Measurements from ENCODE around the gene XPO5. TPM values are rescaled to one million over a fixed set of nuclear protein-coding genes. Genes with fewer than 3 reads are reported as not detected.

XPO5 gene
- total and polyA plus RNA-seq, 2 experiments from 2014 or later: 28.5 to 95.2 TPM

DNA sequence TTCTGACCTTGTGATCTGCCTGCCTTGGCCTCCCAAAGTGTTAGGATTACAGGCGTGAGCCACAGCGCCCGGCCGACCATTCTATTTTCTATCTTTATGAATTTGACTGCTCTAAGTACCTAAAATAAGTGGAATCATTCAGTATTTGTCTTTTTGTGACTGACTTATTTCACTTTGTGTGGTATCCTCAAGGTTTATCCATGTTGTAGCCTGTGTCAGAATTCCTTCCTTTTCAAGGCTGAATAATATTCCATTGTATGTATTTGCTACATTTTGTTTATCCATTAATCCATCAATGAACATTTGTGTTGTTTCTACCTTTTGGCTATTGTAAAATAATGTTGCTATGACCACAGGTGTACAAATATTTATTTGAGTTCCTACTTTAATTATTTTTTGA is 103.3 kb downstream of the XPO5 start:
- H3F3A ChIP-seq (replicated peaks; ENCODE audit: low read depth): no peaks in the 10 kb centered on the region
- Mint-ChIP-seq H3K4me1 (peaks cover 11% of the 10 kb centered on the region), H3K9me3 (no peaks in the 10 kb centered on the region), H3K27me3 (ENCODE audit: insufficient read depth, low read depth, poor library complexity) (peaks cover 8% of the 10 kb centered on the region), H3K27ac (no peak overlapping the region), H3K36me3 (ENCODE audit: low read depth) (no peaks in the 10 kb centered on the region; the same call in 2 of the 3 replicates), H3K4me3 (no peak overlapping the region)
- H4K20me1 ChIP-seq (replicated peaks; ENCODE audit: insufficient read depth): no peaks in the 10 kb centered on the region
- peaks cover 6% of the 10 kb centered on the region; the same call in 1 of the 2 replicates for H3K4me1 ChIP-seq (ENCODE audit: insufficient read depth)
- H3K27me3 ChIP-seq (ENCODE audit: insufficient read depth): no peaks in the 10 kb centered on the region
- DNase-seq (ENCODE audit: low spot score) (no peak), ATAC-seq (no peak)
- H3K27ac ChIP-seq (ENCODE audit: low read depth): no peak overlapping the region
- no peak overlapping the region for H3K4me3 ChIP-seq
- TF ChIP-seq, protein P1, sequence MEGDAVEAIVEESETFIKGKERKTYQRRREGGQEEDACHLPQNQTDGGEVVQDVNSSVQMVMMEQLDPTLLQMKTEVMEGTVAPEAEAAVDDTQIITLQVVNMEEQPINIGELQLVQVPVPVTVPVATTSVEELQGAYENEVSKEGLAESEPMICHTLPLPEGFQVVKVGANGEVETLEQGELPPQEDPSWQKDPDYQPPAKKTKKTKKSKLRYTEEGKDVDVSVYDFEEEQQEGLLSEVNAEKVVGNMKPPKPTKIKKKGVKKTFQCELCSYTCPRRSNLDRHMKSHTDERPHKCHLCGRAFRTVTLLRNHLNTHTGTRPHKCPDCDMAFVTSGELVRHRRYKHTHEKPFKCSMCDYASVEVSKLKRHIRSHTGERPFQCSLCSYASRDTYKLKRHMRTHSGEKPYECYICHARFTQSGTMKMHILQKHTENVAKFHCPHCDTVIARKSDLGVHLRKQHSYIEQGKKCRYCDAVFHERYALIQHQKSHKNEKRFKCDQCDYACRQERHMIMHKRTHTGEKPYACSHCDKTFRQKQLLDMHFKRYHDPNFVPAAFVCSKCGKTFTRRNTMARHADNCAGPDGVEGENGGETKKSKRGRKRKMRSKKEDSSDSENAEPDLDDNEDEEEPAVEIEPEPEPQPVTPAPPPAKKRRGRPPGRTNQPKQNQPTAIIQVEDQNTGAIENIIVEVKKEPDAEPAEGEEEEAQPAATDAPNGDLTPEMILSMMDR (conservative IDR thresholded peaks at IDR 0.05; ENCODE audit: low read depth in 2 of 2): no peak
- TF ChIP-seq EZH2phosphoT487 (IDR thresholded peaks at IDR 0.05; ENCODE audit: unreplicated experiment) (no peak), ZNF331 (CRISPR knock-in tag; IDR thresholded peaks at IDR 0.05; ENCODE audit: low read depth) (no peak), STAT1 (IDR thresholded peaks at IDR 0.05; ENCODE audit: unreplicated experiment) (no peak), ZNF114 (CRISPR knock-in tag; IDR thresholded peaks at IDR 0.05) (no peak), NANOG (IDR thresholded peaks at IDR 0.05; ENCODE audit: borderline replicate concordance) (no peak), JUNB (IDR thresholded peaks at IDR 0.05; ENCODE audit: unreplicated experiment) (no peak), CREB1 (CRISPR knock-in tag; IDR thresholded peaks at IDR 0.05; ENCODE audit: low read depth) (no peak), POLR2AphosphoS5 (IDR thresholded peaks at IDR 0.05; ENCODE audit: low read depth) (no peak), EZH2 (IDR thresholded peaks at IDR 0.05; ENCODE audit: low read depth, unreplicated experiment) (no peak)
- TF ChIP-seq, protein P2, sequence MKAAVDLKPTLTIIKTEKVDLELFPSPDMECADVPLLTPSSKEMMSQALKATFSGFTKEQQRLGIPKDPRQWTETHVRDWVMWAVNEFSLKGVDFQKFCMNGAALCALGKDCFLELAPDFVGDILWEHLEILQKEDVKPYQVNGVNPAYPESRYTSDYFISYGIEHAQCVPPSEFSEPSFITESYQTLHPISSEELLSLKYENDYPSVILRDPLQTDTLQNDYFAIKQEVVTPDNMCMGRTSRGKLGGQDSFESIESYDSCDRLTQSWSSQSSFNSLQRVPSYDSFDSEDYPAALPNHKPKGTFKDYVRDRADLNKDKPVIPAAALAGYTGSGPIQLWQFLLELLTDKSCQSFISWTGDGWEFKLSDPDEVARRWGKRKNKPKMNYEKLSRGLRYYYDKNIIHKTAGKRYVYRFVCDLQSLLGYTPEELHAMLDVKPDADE (IDR thresholded peaks at IDR 0.05): no peak
- TF ChIP-seq, protein P3, sequence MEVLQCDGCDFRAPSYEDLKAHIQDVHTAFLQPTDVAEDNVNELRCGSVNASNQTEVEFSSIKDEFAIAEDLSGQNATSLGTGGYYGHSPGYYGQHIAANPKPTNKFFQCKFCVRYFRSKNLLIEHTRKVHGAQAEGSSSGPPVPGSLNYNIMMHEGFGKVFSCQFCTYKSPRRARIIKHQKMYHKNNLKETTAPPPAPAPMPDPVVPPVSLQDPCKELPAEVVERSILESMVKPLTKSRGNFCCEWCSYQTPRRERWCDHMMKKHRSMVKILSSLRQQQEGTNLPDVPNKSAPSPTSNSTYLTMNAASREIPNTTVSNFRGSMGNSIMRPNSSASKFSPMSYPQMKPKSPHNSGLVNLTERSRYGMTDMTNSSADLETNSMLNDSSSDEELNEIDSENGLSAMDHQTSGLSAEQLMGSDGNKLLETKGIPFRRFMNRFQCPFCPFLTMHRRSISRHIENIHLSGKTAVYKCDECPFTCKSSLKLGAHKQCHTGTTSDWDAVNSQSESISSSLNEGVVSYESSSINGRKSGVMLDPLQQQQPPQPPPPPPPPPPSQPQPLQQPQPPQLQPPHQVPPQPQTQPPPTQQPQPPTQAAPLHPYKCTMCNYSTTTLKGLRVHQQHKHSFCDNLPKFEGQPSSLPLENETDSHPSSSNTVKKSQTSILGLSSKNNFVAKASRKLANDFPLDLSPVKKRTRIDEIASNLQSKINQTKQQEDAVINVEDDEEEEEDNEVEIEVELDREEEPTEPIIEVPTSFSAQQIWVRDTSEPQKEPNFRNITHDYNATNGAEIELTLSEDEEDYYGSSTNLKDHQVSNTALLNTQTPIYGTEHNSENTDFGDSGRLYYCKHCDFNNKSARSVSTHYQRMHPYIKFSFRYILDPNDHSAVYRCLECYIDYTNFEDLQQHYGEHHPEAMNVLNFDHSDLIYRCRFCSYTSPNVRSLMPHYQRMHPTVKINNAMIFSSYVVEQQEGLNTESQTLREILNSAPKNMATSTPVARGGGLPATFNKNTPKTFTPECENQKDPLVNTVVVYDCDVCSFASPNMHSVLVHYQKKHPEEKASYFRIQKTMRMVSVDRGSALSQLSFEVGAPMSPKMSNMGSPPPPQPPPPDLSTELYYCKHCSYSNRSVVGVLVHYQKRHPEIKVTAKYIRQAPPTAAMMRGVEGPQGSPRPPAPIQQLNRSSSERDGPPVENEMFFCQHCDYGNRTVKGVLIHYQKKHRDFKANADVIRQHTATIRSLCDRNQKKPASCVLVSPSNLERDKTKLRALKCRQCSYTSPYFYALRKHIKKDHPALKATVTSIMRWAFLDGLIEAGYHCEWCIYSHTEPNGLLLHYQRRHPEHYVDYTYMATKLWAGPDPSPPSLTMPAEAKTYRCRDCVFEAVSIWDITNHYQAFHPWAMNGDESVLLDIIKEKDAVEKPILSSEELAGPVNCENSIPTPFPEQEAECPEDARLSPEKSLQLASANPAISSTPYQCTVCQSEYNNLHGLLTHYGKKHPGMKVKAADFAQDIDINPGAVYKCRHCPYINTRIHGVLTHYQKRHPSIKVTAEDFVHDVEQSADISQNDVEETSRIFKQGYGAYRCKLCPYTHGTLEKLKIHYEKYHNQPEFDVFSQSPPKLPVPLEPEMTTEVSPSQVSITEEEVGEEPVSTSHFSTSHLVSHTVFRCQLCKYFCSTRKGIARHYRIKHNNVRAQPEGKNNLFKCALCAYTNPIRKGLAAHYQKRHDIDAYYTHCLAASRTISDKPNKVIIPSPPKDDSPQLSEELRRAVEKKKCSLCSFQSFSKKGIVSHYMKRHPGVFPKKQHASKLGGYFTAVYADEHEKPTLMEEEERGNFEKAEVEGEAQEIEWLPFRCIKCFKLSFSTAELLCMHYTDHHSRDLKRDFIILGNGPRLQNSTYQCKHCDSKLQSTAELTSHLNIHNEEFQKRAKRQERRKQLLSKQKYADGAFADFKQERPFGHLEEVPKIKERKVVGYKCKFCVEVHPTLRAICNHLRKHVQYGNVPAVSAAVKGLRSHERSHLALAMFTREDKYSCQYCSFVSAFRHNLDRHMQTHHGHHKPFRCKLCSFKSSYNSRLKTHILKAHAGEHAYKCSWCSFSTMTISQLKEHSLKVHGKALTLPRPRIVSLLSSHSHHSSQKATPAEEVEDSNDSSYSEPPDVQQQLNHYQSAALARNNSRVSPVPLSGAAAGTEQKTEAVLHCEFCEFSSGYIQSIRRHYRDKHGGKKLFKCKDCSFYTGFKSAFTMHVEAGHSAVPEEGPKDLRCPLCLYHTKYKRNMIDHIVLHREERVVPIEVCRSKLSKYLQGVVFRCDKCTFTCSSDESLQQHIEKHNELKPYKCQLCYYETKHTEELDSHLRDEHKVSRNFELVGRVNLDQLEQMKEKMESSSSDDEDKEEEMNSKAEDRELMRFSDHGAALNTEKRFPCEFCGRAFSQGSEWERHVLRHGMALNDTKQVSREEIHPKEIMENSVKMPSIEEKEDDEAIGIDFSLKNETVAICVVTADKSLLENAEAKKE (CRISPR knock-in tag; IDR thresholded peaks at IDR 0.05): no peak
- TF ChIP-seq, protein P4, sequence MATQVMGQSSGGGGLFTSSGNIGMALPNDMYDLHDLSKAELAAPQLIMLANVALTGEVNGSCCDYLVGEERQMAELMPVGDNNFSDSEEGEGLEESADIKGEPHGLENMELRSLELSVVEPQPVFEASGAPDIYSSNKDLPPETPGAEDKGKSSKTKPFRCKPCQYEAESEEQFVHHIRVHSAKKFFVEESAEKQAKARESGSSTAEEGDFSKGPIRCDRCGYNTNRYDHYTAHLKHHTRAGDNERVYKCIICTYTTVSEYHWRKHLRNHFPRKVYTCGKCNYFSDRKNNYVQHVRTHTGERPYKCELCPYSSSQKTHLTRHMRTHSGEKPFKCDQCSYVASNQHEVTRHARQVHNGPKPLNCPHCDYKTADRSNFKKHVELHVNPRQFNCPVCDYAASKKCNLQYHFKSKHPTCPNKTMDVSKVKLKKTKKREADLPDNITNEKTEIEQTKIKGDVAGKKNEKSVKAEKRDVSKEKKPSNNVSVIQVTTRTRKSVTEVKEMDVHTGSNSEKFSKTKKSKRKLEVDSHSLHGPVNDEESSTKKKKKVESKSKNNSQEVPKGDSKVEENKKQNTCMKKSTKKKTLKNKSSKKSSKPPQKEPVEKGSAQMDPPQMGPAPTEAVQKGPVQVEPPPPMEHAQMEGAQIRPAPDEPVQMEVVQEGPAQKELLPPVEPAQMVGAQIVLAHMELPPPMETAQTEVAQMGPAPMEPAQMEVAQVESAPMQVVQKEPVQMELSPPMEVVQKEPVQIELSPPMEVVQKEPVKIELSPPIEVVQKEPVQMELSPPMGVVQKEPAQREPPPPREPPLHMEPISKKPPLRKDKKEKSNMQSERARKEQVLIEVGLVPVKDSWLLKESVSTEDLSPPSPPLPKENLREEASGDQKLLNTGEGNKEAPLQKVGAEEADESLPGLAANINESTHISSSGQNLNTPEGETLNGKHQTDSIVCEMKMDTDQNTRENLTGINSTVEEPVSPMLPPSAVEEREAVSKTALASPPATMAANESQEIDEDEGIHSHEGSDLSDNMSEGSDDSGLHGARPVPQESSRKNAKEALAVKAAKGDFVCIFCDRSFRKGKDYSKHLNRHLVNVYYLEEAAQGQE (IDR thresholded peaks at IDR 0.05; ENCODE audit: unreplicated experiment): no peak
- H3K36me3 ChIP-seq (ENCODE audit: insufficient read depth): no peaks in the 10 kb centered on the region
- H3K4me2 ChIP-seq: no peak overlapping the region
- no peaks in the 10 kb centered on the region for H3K79me2 ChIP-seq (replicated peaks; ENCODE audit: insufficient read depth)
- H3K9me2 ChIP-seq (ENCODE audit: insufficient read depth): no peaks in the 10 kb centered on the region
- H2AFZ ChIP-seq: no peak overlapping the region
